OCI-LY7 (cell line): ENCODE measurements around the gene UBE3C.

ENCODE experiments used
- CTCF ChIP-seq: fragments of 200-600 bp; sonication (generic); conservative IDR thresholded peaks from 2 replicates; pipeline ENCODE4 v1.5.1; 2014; ENCODE audit warnings: mild to moderate bottlenecking, antibody characterized with exemption, low read length, moderate library complexity, mixed read lengths
- EZH2phosphoT487 ChIP-seq: fragments of 200-600 bp; sonication (generic); IDR thresholded peaks from 2 replicates; pipeline ENCODE4 v1.6.1; 2018; ENCODE audit warnings: low read depth, borderline replicate concordance, mild to moderate bottlenecking, mixed run types, antibody characterized with exemption, low read length, moderate library complexity, mixed read lengths

DNA sequence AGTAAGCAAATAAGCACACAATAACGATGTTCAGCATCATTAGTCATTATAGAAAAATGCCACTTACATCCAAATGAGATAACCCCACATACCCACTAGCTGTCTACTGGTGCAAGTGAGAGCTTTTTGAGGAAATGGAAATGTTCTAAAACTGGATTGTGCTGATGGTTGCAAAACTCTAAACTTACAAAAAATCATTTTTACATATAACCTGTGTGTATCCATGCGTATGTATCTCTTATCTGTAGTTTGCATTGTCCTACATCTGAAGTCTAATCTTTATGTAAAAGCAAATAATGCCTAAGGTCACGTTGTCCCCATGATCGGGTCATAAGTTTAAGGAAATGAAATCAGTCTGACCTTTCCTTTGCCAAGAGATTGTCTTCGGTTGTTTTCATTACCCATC, 116.5 kb downstream of the UBE3C start:
- TF ChIP-seq CTCF (no peak), EZH2phosphoT487 (no peak)
